ENCODE measurements around the gene INPP4A. TPM values are rescaled to one million over a fixed set of nuclear protein-coding genes. Genes with fewer than 3 reads are reported as not detected.

The INPP4A gene
- total and polyA plus RNA-seq, 8 donors, result 1.5 to 65.3 (median 12.2) TPM

DNA sequence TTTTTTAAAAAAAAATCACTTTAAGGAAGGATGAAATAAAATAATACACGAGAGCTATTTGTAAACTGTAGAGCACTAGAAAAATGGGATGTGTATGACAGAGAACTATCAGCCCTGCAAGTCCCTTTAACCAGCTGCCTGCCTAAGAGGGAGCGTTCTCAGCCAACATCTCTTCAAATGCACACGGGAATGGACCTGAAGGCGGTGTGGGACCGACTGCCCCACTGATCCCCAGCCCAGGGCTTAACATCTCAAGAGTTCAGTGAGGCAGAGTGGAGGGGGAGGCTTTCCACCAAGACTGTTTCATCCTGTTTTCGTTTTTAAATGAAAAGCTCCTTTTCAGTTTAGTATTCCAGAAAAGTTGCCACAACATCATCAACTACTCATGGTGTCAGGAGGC, 2.2 kb downstream of the INPP4A start:
- intact Hi-C loops (cut with DNase I; ENCODE audit: low total_unique reads), result no loop called here
- 73 to 79% (median 77%) methylated on average over 6 of the region's 6 CpGs for WGBS, 5 donors
- Histone ChIP-seq H3K4me3 (no peak overlapping the region), H3K27me3 (no peaks in the 10 kb centered on the region), H3K4me1 (peaks cover 17 to 61% (median 34%) of the 10 kb centered on the region in 4 donors), H3K9me3 (no peaks in the 10 kb centered on the region), H3K36me3 (no peaks in the 10 kb centered on the region), H3K27ac (peak overlapping the region in 2 of 5 donors; percentile 23 to 86)
- TF ChIP-seq POLR2A (IDR thresholded peaks at IDR 0.05) (no peak), POLR2AphosphoS5 (IDR thresholded peaks at IDR 0.05) (no peak), EP300 (IDR thresholded peaks at IDR 0.05) (no peak)
- TF ChIP-seq, protein P1, sequence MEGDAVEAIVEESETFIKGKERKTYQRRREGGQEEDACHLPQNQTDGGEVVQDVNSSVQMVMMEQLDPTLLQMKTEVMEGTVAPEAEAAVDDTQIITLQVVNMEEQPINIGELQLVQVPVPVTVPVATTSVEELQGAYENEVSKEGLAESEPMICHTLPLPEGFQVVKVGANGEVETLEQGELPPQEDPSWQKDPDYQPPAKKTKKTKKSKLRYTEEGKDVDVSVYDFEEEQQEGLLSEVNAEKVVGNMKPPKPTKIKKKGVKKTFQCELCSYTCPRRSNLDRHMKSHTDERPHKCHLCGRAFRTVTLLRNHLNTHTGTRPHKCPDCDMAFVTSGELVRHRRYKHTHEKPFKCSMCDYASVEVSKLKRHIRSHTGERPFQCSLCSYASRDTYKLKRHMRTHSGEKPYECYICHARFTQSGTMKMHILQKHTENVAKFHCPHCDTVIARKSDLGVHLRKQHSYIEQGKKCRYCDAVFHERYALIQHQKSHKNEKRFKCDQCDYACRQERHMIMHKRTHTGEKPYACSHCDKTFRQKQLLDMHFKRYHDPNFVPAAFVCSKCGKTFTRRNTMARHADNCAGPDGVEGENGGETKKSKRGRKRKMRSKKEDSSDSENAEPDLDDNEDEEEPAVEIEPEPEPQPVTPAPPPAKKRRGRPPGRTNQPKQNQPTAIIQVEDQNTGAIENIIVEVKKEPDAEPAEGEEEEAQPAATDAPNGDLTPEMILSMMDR (IDR thresholded peaks at IDR 0.05), result no peak
- no peak for DNase-seq

DNA sequence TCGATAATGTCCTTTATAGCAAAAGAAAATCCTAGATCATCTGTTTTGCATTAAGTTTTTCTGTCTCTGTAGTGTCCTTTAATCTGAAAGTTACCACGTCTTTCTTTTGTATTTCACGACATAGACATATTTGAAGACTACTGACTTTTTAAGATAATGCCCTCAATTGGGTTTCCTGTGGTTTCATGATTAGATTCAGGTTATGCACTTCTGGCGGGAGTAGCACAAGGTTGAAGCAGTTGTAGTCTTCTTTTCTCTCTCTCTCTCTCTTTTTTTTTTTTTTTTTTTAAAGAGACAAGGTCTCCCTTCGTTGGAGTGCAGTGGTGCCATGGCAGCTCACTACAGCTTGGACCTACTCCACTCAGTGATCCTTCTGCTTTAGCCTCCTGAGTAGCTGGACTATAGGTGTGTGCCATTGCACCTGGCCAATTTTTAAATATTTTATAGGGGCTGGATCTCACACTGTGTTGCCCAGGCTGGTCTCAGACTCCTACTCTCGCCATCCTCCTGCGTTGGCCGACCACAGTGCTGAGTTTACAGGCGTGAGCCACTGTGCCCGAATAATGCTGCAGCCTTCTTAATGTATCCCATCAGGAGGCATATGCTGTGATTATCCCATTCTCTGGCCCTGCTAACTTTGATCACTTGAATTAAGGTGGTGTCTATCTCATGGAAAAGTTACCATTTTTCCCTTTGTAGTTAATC, 3.9 kb downstream of the INPP4A start:
- Histone ChIP-seq H3K27ac (no peak overlapping the region), H3K27me3 (no peaks in the 10 kb centered on the region), H3K9me3 (no peaks in the 10 kb centered on the region), H3K4me1 (peaks cover 17 to 78% (median 43%) of the 10 kb centered on the region in 4 donors), H3K36me3 (no peaks in the 10 kb centered on the region), H3K4me3 (no peak overlapping the region)
- no peak for TF ChIP-seq POLR2AphosphoS5 (IDR thresholded peaks at IDR 0.05)
- TF ChIP-seq POLR2A (IDR thresholded peaks at IDR 0.05), result no peak
- TF ChIP-seq EP300 (IDR thresholded peaks at IDR 0.05), result no peak
- TF ChIP-seq, protein P1 (IDR thresholded peaks at IDR 0.05), result no peak
- intact Hi-C loops (cut with DNase I; ENCODE audit: low total_unique reads), result no loop called here
- WGBS, 5 donors, result 78 to 83% (median 81%) methylated on average over 10 of the region's 10 CpGs
- DNase-seq, result no peak

DNA sequence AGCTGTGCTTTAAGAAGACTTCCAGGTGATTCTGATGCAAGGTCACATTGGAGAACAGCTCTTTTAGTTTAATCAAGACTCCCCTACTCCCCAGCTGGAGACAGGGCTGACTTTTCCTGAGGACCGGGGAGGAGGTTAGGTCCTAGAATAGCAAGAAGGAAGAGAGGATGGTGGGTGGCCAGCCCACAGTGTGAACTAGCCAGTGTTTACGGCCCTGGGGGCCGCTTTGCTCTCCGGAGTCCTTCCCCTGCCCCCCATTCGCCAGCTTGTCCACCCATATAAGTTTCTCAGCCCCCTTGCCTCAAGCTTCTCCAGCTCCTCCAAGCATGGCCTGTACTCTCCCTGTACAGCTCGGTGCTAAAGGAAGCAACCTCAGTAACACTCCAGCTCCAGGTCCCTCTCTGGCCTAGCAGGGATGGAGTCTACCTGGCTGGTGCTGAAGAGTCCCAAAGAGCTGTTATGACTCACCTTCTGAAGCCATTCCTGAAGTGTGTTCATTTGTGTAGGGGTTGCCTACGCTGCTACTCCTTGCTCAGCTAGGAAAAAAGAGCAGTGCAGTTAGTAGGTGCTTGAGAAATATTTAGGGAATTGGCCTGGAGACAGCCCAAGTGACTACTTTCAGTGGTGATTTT, 7.9 kb downstream of the INPP4A start:
- intact Hi-C loops (cut with DNase I; ENCODE audit: low total_unique reads), result no loop called here
- TF ChIP-seq, protein P1 (IDR thresholded peaks at IDR 0.05), result no peak
- no peak for TF ChIP-seq POLR2A (IDR thresholded peaks at IDR 0.05)
- no peak for TF ChIP-seq EP300 (IDR thresholded peaks at IDR 0.05)
- TF ChIP-seq POLR2AphosphoS5 (IDR thresholded peaks at IDR 0.05), result no peak
- Histone ChIP-seq H3K27ac (no peak overlapping the region), H3K4me3 (no peak overlapping the region), H3K9me3 (no peaks in the 10 kb centered on the region), H3K27me3 (no peaks in the 10 kb centered on the region), H3K36me3 (no peaks in the 10 kb centered on the region), H3K4me1 (peaks cover 19 to 86% (median 51%) of the 10 kb centered on the region in 4 donors)
- 86 to 95% (median 93%) methylated on average over 7 of the region's 7 CpGs for WGBS, 5 donors
- no peak for DNase-seq

DNA sequence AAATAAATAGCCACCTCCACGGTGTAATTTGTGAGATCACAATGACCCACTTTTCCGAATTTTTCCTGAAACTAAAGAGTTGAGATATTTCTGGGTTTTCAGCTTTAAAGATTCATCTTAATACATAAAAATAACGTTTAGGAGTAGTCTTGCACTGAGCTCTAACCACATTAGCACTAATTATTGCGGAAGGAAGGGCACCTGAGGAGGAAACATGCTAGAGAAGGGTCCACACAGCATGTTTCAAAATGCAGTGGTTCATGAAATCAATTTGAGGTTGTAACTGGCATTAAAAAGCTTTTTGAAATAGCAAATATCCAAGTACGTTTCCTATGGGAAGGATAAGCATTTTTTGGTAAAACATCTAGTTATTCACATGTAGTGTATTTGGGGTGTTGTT, 8.4 kb downstream of the INPP4A start:
- H3K4me3 ChIP-seq, result no peak overlapping the region
- 79 to 87% (median 85%) methylated on average over 5 of the region's 5 CpGs for WGBS, 5 donors
- intact Hi-C loops (cut with DNase I; ENCODE audit: low total_unique reads), result no loop called here
- no peak overlapping the region for H3K27ac ChIP-seq
- no peak for DNase-seq
- no peaks in the 10 kb centered on the region for H3K9me3 ChIP-seq
- TF ChIP-seq EP300 (IDR thresholded peaks at IDR 0.05) (no peak), POLR2A (IDR thresholded peaks at IDR 0.05) (no peak), POLR2AphosphoS5 (IDR thresholded peaks at IDR 0.05) (no peak)
- TF ChIP-seq, protein P1 (IDR thresholded peaks at IDR 0.05), result no peak
- no peaks in the 10 kb centered on the region for H3K27me3 ChIP-seq
- no peaks in the 10 kb centered on the region for H3K36me3 ChIP-seq
- H3K4me1 ChIP-seq, result peaks cover 19 to 87% (median 54%) of the 10 kb centered on the region in 4 donors
